HL-60 (cell line): ENCODE results near the gene ZBED4.

Experiments used
- CTCF ChIP-seq: IDR thresholded peaks from one replicate; pipeline ENCODE4 v1.5.1; 2011; ENCODE audit warnings: low read length, control low read depth, inconsistent platforms; ENCODE audit not compliant: insufficient read depth
- REST ChIP-seq: IDR thresholded peaks from 2 replicates; pipeline ENCODE4 v1.6.1; 2012; ENCODE audit warnings: low read depth; ENCODE audit not compliant: insufficient replicate concordance

GRCh38 chr22:49906799-49907290, 53.2 kb downstream of the ZBED4 start:
- TF ChIP-seq CTCF (no peak), REST (no peak)
